HG03354 (cell line): ENCODE results near the gene ADARB1.

Experiments used
- ATAC-seq: cut with Tn5 transposase; IDR thresholded peaks from one replicate; pipeline ENCODE4 v1.9.1; 2021; ENCODE audit warnings: mild to moderate bottlenecking; ENCODE audit not compliant: unreplicated experiment, poor library complexity, severe bottlenecking

ADARB1 gene

GRCh38 chr21:45089964-45090363, 15.6 kb downstream of the ADARB1 start:
- ATAC-seq = no peak

GRCh38 chr21:45090966-45091365, 16.6 kb downstream of the ADARB1 start:
- ATAC-seq = no peak

GRCh38 chr21:45091550-45092322, 17.4 kb downstream of the ADARB1 start:
- ATAC-seq = no peak

GRCh38 chr21:45093035-45093532, 18.7 kb downstream of the ADARB1 start:
- ATAC-seq = no peak

GRCh38 chr21:45094412-45094811, 20.0 kb downstream of the ADARB1 start:
- ATAC-seq = no peak

GRCh38 chr21:45095505-45095904, 21.1 kb downstream of the ADARB1 start:
- no peak for ATAC-seq

- no peak for ATAC-seq
These were observed 21.8 kb downstream of the ADARB1 start for GRCh38 chr21:45096217-45096616.

GRCh38 chr21:45097827-45098387, 23.5 kb downstream of the ADARB1 start:
- ATAC-seq = no peak

- no peak for ATAC-seq
These were observed 24.5 kb downstream of the ADARB1 start for GRCh38 chr21:45098867-45099266.

- ATAC-seq = no peak
These were observed 25.2 kb downstream of the ADARB1 start for GRCh38 chr21:45099571-45099970.

- ATAC-seq = no peak
These were observed 26.5 kb downstream of the ADARB1 start for GRCh38 chr21:45100866-45101265.

GRCh38 chr21:45102391-45102932, 28.1 kb downstream of the ADARB1 start:
- ATAC-seq = no peak

- ATAC-seq = no peak
These were observed 29.7 kb downstream of the ADARB1 start for GRCh38 chr21:45103971-45104520.

- no peak for ATAC-seq
These were observed 30.2 kb downstream of the ADARB1 start for GRCh38 chr21:45104560-45104959.

GRCh38 chr21:45105906-45106485, 31.6 kb downstream of the ADARB1 start:
- ATAC-seq = no peak

- ATAC-seq = no peak
These were observed 33.8 kb downstream of the ADARB1 start for GRCh38 chr21:45108034-45108790.

- no peak for ATAC-seq
These were observed 34.7 kb downstream of the ADARB1 start for GRCh38 chr21:45108808-45109781.

- ATAC-seq = peak; percentile 76
These were observed 35.6 kb downstream of the ADARB1 start for GRCh38 chr21:45109831-45110492.
